GM12892 (cell line): ENCODE measurements around the gene DHRS13.

Experiments used
- POLR2A ChIP-seq: IDR thresholded peaks from 2 replicates; pipeline ENCODE4 v1.6.1; 2011; ENCODE audit warnings: low read depth, low read length, control low read depth
- POLR2AphosphoS5 ChIP-seq: IDR thresholded peaks from 2 replicates; pipeline ENCODE4 v1.6.1; 2011; ENCODE audit warnings: low read depth, low read length, control low read depth

DNA sequence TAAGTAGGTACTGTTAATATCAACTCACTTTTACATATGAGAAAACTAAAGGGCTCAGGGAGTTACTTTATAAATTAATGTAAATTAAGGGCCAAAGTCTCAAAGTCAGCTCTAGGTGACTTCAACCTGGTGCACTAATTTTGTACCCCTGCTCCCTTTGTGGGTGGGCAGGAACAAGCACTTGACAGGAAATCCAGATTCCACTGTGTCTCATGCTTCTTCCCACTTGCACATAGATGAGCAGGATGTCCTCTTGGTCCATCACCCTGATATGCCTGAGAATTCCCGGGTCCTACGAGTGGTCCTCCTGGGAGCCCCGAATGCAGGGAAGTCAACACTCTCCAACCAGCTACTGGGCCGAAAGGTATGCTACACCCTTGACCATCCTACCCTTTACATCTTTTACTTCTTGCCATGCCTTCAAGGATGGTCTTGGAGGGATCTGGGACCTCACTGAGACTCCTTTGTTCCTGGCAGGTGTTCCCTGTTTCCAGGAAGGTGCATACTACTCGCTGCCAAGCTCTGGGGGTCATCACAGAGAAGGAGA lies 46.8 kb downstream of the DHRS13 start:
- TF ChIP-seq POLR2AphosphoS5 (no peak), POLR2A (no peak)
